ENCODE measurements around the gene ALKBH1.
"Not testable (repeated sequence)": the region's sequence is repeated elsewhere in the genome, so short reads cannot be mapped to it uniquely, and the experiment has no call there.

The ALKBH1 gene

GRCh38 chr14:77673193-77673592, 34.6 kb downstream of the ALKBH1 start:
- no peak for DNase-seq

- DNase-seq: no peak
These were observed 40.5 kb downstream of the ALKBH1 start for GRCh38 chr14:77667331-77667730.

GRCh38 chr14:77663293-77663692, 44.5 kb downstream of the ALKBH1 start:
- no peak for DNase-seq

GRCh38 chr14:77661562-77661961, 46.3 kb downstream of the ALKBH1 start:
- not testable (repeated sequence) for DNase-seq

GRCh38 chr14:77660754-77661153, 47.1 kb downstream of the ALKBH1 start:
- no peak for DNase-seq

- DNase-seq: no peak
These were observed 48.0 kb downstream of the ALKBH1 start for GRCh38 chr14:77659831-77660230.

GRCh38 chr14:77657280-77657679, 50.5 kb downstream of the ALKBH1 start:
- peak; percentile 32 for DNase-seq

- no peak for DNase-seq
These were observed 53.8 kb downstream of the ALKBH1 start for GRCh38 chr14:77654001-77654441.

- no peak for DNase-seq
These were observed 58.5 kb downstream of the ALKBH1 start for GRCh38 chr14:77649326-77649725.

- DNase-seq: no peak
These were observed 59.2 kb downstream of the ALKBH1 start for GRCh38 chr14:77648520-77649200.

GRCh38 chr14:77647853-77648252, 60.0 kb downstream of the ALKBH1 start:
- DNase-seq: no peak

GRCh38 chr14:77646907-77647306, 60.9 kb downstream of the ALKBH1 start:
- DNase-seq: no peak

GRCh38 chr14:77645520-77646230, 62.1 kb downstream of the ALKBH1 start:
- no peak for DNase-seq

- DNase-seq: no peak
These were observed 65.4 kb downstream of the ALKBH1 start for GRCh38 chr14:77642407-77642806.

- DNase-seq: peak; percentile 75
These were observed 66.1 kb downstream of the ALKBH1 start for GRCh38 chr14:77641534-77642341.

GRCh38 chr14:77640756-77641533, 66.9 kb downstream of the ALKBH1 start:
- DNase-seq: no peak

GRCh38 chr14:77638771-77639171, 69.1 kb downstream of the ALKBH1 start:
- no peak for DNase-seq

GRCh38 chr14:77635869-77636268, 72.0 kb downstream of the ALKBH1 start:
- not testable (repeated sequence) for DNase-seq

GRCh38 chr14:77635466-77635865, 72.4 kb downstream of the ALKBH1 start:
- not testable (repeated sequence) for DNase-seq

- no peak for DNase-seq
These were observed 77.7 kb downstream of the ALKBH1 start for GRCh38 chr14:77630111-77630510.

GRCh38 chr14:77625360-77625759, 82.5 kb downstream of the ALKBH1 start:
- DNase-seq: no peak

GRCh38 chr14:77623201-77623600, 84.6 kb downstream of the ALKBH1 start:
- no peak for DNase-seq

All from CD4-positive, alpha-beta T cell treated with Interleukin-15 for 1 hour (primary cell).